ENCODE measurements around the gene SLC24A3. TPM values are rescaled to one million over a fixed set of nuclear protein-coding genes. Genes with fewer than 3 reads are reported as not detected.

The SLC24A3 gene
- total RNA-seq, 2 experiments from 2014 or later, result not detected

GRCh38 chr20:19236371-19237055 is 24.1 kb downstream of the SLC24A3 start:
- DNase-seq (ENCODE audit: low spot score), result no peak
- intact Hi-C loops (cut with micrococcal nuclease; ENCODE audit: unreplicated experiment), result no loop called here
- Histone ChIP-seq H2AFZ (ENCODE audit: low read length) (no peak overlapping the region), H3K4me1 (ENCODE audit: insufficient read depth, low read length, poor library complexity, severe bottlenecking) (no peaks in the 10 kb centered on the region), H3K36me3 (ENCODE audit: insufficient read depth, low read length) (no peaks in the 10 kb centered on the region), H3K4me2 (ENCODE audit: low read length) (no peak overlapping the region), H3K9me2 (ENCODE audit: insufficient read depth, low read length) (no peaks in the 10 kb centered on the region), H3K9me3 (ENCODE audit: low read length) (no peaks in the 10 kb centered on the region), H3K4me3 (ENCODE audit: low read depth, low read length, poor library complexity, severe bottlenecking) (no peak overlapping the region), H3K27ac (ENCODE audit: low read depth, low read length, poor library complexity, severe bottlenecking) (no peak overlapping the region), H3K79me2 (ENCODE audit: insufficient read depth, low read depth, low read length) (no peaks in the 10 kb centered on the region), H4K20me1 (ENCODE audit: insufficient read depth, low read length) (no peaks in the 10 kb centered on the region)
- POLR2A ChIA-PET, result interaction anchor here (0.7 kb wide), 1 partner anchor 14 kb away, joined by 3 read pairs; no protein-coding TSS in a partner anchor
- no peak for TF ChIP-seq EZH2phosphoT487 (IDR thresholded peaks at IDR 0.05; ENCODE audit: borderline replicate concordance, low read depth, low read length)
- no peak for TF ChIP-seq CTCF (conservative IDR thresholded peaks at IDR 0.05; ENCODE audit: low read length)
- CTCF ChIA-PET (ENCODE audit: unreplicated experiment), result no interaction called here
- BruUV-seq (replicated peaks), result no TSS peak

- Histone ChIP-seq H3K9me3 (ENCODE audit: low read length) (no peaks in the 10 kb centered on the region), H3K27ac (ENCODE audit: low read depth, low read length, poor library complexity, severe bottlenecking) (no peak overlapping the region), H3K4me3 (ENCODE audit: low read depth, low read length, poor library complexity, severe bottlenecking) (no peak overlapping the region), H3K36me3 (ENCODE audit: insufficient read depth, low read length) (no peaks in the 10 kb centered on the region), H3K79me2 (ENCODE audit: insufficient read depth, low read depth, low read length) (no peaks in the 10 kb centered on the region), H4K20me1 (ENCODE audit: insufficient read depth, low read length) (no peaks in the 10 kb centered on the region), H3K4me2 (ENCODE audit: low read length) (no peak overlapping the region), H2AFZ (ENCODE audit: low read length) (no peak overlapping the region), H3K4me1 (ENCODE audit: insufficient read depth, low read length, poor library complexity, severe bottlenecking) (no peaks in the 10 kb centered on the region), H3K9me2 (ENCODE audit: insufficient read depth, low read length) (no peaks in the 10 kb centered on the region)
- ChIA-PET CTCF (ENCODE audit: unreplicated experiment) (no interaction called here), POLR2A (no interaction called here)
- intact Hi-C loops (cut with micrococcal nuclease; ENCODE audit: unreplicated experiment), result no loop called here
- TF ChIP-seq CTCF (conservative IDR thresholded peaks at IDR 0.05; ENCODE audit: low read length) (no peak), EZH2phosphoT487 (IDR thresholded peaks at IDR 0.05; ENCODE audit: borderline replicate concordance, low read depth, low read length) (no peak)
- DNase-seq (ENCODE audit: low spot score), result no peak
- BruUV-seq (replicated peaks), result no TSS peak
These were observed 29.0 kb downstream of the SLC24A3 start for GRCh38 chr20:19241440-19241839.

- H3K4me2 ChIP-seq (ENCODE audit: low read length), result no peak overlapping the region
- no peaks in the 10 kb centered on the region for H4K20me1 ChIP-seq (ENCODE audit: insufficient read depth, low read length)
- no peak overlapping the region for H3K27ac ChIP-seq (ENCODE audit: low read depth, low read length, poor library complexity, severe bottlenecking)
- DNase-seq (ENCODE audit: low spot score), result no peak
- ChIA-PET CTCF (ENCODE audit: unreplicated experiment) (interaction anchor here (0.6 kb wide), 1 partner anchor 83 kb away, joined by 3 read pairs; no protein-coding TSS in a partner anchor), POLR2A (no interaction called here)
- H3K4me3 ChIP-seq (ENCODE audit: low read depth, low read length, poor library complexity, severe bottlenecking), result no peak overlapping the region
- no peak overlapping the region for H2AFZ ChIP-seq (ENCODE audit: low read length)
- no peaks in the 10 kb centered on the region for H3K9me3 ChIP-seq (ENCODE audit: low read length)
- H3K36me3 ChIP-seq (ENCODE audit: insufficient read depth, low read length), result no peaks in the 10 kb centered on the region
- intact Hi-C loops (cut with micrococcal nuclease; ENCODE audit: unreplicated experiment), result no loop called here
- no peaks in the 10 kb centered on the region for H3K4me1 ChIP-seq (ENCODE audit: insufficient read depth, low read length, poor library complexity, severe bottlenecking)
- no peak for TF ChIP-seq CTCF (conservative IDR thresholded peaks at IDR 0.05; ENCODE audit: low read length)
- no peak for TF ChIP-seq EZH2phosphoT487 (IDR thresholded peaks at IDR 0.05; ENCODE audit: borderline replicate concordance, low read depth, low read length)
- H3K9me2 ChIP-seq (ENCODE audit: insufficient read depth, low read length), result no peaks in the 10 kb centered on the region
- no peaks in the 10 kb centered on the region for H3K79me2 ChIP-seq (ENCODE audit: insufficient read depth, low read depth, low read length)
- no TSS peak for BruUV-seq (replicated peaks)
These were observed 31.8 kb downstream of the SLC24A3 start for GRCh38 chr20:19244291-19244690.

Measured in OCI-LY7 (cell line).